ENCODE measurements around the gene IFNG-AS1. TPM values are rescaled to one million over a fixed set of nuclear protein-coding genes. Genes with fewer than 3 reads are reported as not detected.

The IFNG-AS1 gene
- under 0.01 and 0.29 TPM in 2 replicates for total RNA-seq

DNA sequence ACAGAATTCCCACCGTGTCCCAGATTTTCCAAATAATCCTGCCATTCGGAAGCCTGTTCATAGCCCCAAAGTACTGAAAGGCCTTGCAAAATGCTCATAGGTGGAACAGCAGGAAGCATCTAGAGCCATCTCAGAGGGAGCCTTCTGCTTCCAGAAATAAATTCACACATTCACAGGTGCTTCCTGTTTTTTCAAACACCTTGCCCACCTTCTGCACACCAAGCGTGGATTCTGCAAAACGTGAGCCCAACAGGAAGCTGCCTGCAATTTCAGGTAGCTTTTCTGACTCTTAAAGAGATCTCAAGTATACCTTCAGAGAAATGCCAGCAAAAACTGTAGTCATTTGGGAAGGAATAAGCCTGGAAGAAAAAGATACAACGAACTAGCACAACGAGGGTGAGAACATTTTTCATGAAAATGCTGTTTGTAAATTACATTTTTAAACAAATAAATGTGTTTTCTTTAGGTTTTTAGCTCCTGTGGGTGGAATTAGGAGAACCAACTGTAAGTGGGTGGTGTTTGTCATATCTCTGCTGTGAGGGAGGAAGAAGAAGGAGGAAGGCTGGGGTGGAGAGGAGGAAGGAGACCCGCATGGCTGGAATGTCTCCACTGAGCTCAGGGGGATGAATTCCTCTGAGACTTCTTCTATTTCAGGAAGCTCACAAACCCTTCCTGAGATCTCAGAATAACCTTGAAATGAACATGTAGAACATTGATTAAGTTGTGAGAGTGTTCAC lies at the start of gene IFNG-AS1:
Gene IFNG-AS1, plus strand, starts transcription at position 264 of the 737 bp plus-strand sequence.
- Histone ChIP-seq H3K27ac (ENCODE audit: low read depth, low read length) (no peak within 1 kb of the TSS), H3K4me3 (ENCODE audit: insufficient read depth, low read length) (no peak within 1 kb of the TSS), H4K20me1 (ENCODE audit: insufficient read depth, low read length) (no peaks in the 10 kb centered on the region), H3K4me2 (ENCODE audit: insufficient read depth, low read length) (no peak within 1 kb of the TSS), H3K27me3 (ENCODE audit: insufficient read depth, low read length) (peaks cover 6% of the 10 kb centered on the region), H3K36me3 (ENCODE audit: insufficient read depth, low read length) (no peaks in the 10 kb centered on the region), H3K4me1 (ENCODE audit: insufficient read depth, low read length) (no peaks in the 10 kb centered on the region), H3K9me3 (ENCODE audit: low read depth, low read length) (no peaks in the 10 kb centered on the region), H3K79me2 (ENCODE audit: insufficient read depth, low read length) (no peaks in the 10 kb centered on the region), H2AFZ (ENCODE audit: low read length) (no peak within 1 kb of the TSS)
- DNase-seq (ENCODE audit: insufficient read length, low spot score, missing footprints), result no peak
- TF ChIP-seq, protein P1, sequence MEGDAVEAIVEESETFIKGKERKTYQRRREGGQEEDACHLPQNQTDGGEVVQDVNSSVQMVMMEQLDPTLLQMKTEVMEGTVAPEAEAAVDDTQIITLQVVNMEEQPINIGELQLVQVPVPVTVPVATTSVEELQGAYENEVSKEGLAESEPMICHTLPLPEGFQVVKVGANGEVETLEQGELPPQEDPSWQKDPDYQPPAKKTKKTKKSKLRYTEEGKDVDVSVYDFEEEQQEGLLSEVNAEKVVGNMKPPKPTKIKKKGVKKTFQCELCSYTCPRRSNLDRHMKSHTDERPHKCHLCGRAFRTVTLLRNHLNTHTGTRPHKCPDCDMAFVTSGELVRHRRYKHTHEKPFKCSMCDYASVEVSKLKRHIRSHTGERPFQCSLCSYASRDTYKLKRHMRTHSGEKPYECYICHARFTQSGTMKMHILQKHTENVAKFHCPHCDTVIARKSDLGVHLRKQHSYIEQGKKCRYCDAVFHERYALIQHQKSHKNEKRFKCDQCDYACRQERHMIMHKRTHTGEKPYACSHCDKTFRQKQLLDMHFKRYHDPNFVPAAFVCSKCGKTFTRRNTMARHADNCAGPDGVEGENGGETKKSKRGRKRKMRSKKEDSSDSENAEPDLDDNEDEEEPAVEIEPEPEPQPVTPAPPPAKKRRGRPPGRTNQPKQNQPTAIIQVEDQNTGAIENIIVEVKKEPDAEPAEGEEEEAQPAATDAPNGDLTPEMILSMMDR (IDR thresholded peaks at IDR 0.05; ENCODE audit: extremely low read depth, low read depth, low read length), result no peak

DNA sequence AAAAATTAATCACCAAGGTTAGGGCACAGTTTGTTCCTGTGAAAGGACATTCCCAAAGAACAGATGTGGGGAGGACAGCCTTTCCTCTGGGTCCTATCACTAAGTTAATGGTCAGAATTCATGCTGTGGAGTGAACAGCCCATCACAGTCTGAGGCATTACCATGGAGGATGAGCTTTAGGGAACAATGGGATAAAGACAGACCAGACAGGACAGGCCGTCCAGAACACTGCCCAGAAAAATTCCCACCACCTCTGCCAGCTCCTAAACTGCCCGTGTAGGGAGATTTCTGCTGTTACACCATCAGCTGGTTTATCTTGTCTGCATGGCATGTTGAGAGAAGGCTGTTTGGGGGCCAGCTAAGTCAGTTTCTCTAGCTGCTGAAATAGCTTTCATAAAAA lies 49.6 kb upstream of the IFNG-AS1 start:
- no peaks in the 10 kb centered on the region for H3K27me3 ChIP-seq (ENCODE audit: insufficient read depth, low read length)
- peaks cover 6% of the 10 kb centered on the region for H3K4me1 ChIP-seq (ENCODE audit: insufficient read depth, low read length)
- H2AFZ ChIP-seq (ENCODE audit: low read length), result no peak overlapping the region
- H4K20me1 ChIP-seq (ENCODE audit: insufficient read depth, low read length), result no peaks in the 10 kb centered on the region
- no peak overlapping the region for H3K27ac ChIP-seq (ENCODE audit: low read depth, low read length)
- no peak overlapping the region for H3K4me2 ChIP-seq (ENCODE audit: insufficient read depth, low read length)
- no peak for DNase-seq (ENCODE audit: insufficient read length, low spot score, missing footprints)
- H3K79me2 ChIP-seq (ENCODE audit: insufficient read depth, low read length), result no peaks in the 10 kb centered on the region
- H3K9me3 ChIP-seq (ENCODE audit: low read depth, low read length), result no peaks in the 10 kb centered on the region
- H3K36me3 ChIP-seq (ENCODE audit: insufficient read depth, low read length), result no peaks in the 10 kb centered on the region
- no peak overlapping the region for H3K4me3 ChIP-seq (ENCODE audit: insufficient read depth, low read length)
- TF ChIP-seq, protein P1 (IDR thresholded peaks at IDR 0.05; ENCODE audit: extremely low read depth, low read depth, low read length), result no peak

DNA sequence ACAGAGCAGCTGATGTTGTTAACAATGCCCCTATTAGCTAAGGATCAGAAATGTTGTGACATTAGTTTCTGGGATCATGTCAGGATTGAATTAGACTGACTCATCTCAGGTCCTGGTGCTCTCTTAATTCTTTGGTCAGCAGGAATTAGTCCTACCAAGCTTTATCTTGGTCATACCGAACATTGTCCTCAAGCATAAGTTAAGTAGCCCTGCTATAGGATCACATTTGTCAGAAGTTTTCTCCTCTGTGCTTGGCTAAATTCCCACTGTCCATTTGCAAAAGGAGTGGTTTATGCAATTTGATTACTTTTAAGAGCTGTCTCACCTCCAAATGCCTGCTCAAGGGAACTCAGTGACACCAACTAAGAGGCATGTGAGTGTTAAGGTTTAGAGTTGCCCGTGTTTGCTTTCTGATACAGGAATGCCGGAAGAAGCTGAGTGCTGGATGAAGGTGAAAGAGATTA lies 48.4 kb upstream of the IFNG-AS1 start:
- H4K20me1 ChIP-seq (ENCODE audit: insufficient read depth, low read length), result no peaks in the 10 kb centered on the region
- H3K36me3 ChIP-seq (ENCODE audit: insufficient read depth, low read length), result no peaks in the 10 kb centered on the region
- peak overlapping the region; percentile 19 for H2AFZ ChIP-seq (ENCODE audit: low read length)
- peaks cover 6% of the 10 kb centered on the region for H3K4me1 ChIP-seq (ENCODE audit: insufficient read depth, low read length)
- H3K79me2 ChIP-seq (ENCODE audit: insufficient read depth, low read length), result no peaks in the 10 kb centered on the region
- H3K27me3 ChIP-seq (ENCODE audit: insufficient read depth, low read length), result no peaks in the 10 kb centered on the region
- H3K27ac ChIP-seq (ENCODE audit: low read depth, low read length), result no peak overlapping the region
- H3K4me2 ChIP-seq (ENCODE audit: insufficient read depth, low read length), result no peak overlapping the region
- H3K4me3 ChIP-seq (ENCODE audit: insufficient read depth, low read length), result no peak overlapping the region
- no peak for DNase-seq (ENCODE audit: insufficient read length, low spot score, missing footprints)
- H3K9me3 ChIP-seq (ENCODE audit: low read depth, low read length), result no peaks in the 10 kb centered on the region
- TF ChIP-seq, protein P1 (IDR thresholded peaks at IDR 0.05; ENCODE audit: extremely low read depth, low read depth, low read length), result no peak

DNA sequence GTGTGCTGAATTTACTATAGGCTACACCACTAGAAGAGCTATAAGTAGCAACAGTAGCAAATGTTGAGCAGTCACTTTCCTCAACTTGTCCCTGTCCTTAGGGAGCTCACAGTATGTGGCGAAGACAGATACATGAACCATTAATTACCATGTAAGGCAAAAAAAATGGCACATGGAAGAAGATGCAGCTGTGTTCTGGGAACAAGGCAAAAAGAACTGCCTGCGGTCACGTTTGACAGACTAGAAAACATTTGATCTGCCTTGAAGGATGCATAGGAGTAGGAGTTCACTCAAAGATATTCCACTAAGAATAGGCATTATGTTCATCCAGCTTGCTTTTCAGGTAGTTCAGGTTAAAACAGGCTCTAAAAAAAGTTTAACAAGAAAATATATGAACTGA lies 46.5 kb upstream of the IFNG-AS1 start:
- Histone ChIP-seq H3K36me3 (ENCODE audit: insufficient read depth, low read length) (no peaks in the 10 kb centered on the region), H3K27me3 (ENCODE audit: insufficient read depth, low read length) (no peaks in the 10 kb centered on the region), H4K20me1 (ENCODE audit: insufficient read depth, low read length) (no peaks in the 10 kb centered on the region), H3K4me1 (ENCODE audit: insufficient read depth, low read length) (peaks cover 6% of the 10 kb centered on the region), H3K4me3 (ENCODE audit: insufficient read depth, low read length) (no peak overlapping the region), H2AFZ (ENCODE audit: low read length) (peak overlapping the region; percentile 51), H3K27ac (ENCODE audit: low read depth, low read length) (no peak overlapping the region), H3K9me3 (ENCODE audit: low read depth, low read length) (no peaks in the 10 kb centered on the region), H3K79me2 (ENCODE audit: insufficient read depth, low read length) (no peaks in the 10 kb centered on the region), H3K4me2 (ENCODE audit: insufficient read depth, low read length) (no peak overlapping the region)
- no peak for DNase-seq (ENCODE audit: insufficient read length, low spot score, missing footprints)
- TF ChIP-seq, protein P1 (IDR thresholded peaks at IDR 0.05; ENCODE audit: extremely low read depth, low read depth, low read length), result no peak
